PFSK-1 (cell line): ENCODE data around the gene TMEM42.

Experiments used
- FOXP2 ChIP-seq: optimal IDR thresholded peaks from 2 replicates; pipeline ENCODE3; 2011; ENCODE audit warnings: borderline replicate concordance, control low read depth, inconsistent platforms; ENCODE audit not compliant: insufficient read depth; ENCODE audit errors: extremely low read length, extremely low read depth
- POLR2AphosphoS5 ChIP-seq: IDR thresholded peaks from 2 replicates; pipeline ENCODE4 v1.6.1; 2012; ENCODE audit warnings: low read depth, mild to moderate bottlenecking, control low read depth, low read length, moderate library complexity
- REST ChIP-seq, 2 experiments: IDR thresholded peaks; 2 replicates each; pipeline versions ENCODE4 v1.6.1 to v1.8.0; 2011 to 2012; ENCODE audit warnings: low read depth in 2 of 2, low read length in 2 of 2, control low read depth in 1 of 2, inconsistent platforms in 1 of 2, mild to moderate bottlenecking in 1 of 2, moderate library complexity in 1 of 2; ENCODE audit not compliant: insufficient read depth in 1 of 2
- SIN3A ChIP-seq: IDR thresholded peaks from 2 replicates; pipeline ENCODE4 v1.6.1; 2012; ENCODE audit warnings: mild to moderate bottlenecking, low read length, moderate library complexity, borderline replicate concordance; ENCODE audit not compliant: insufficient read depth
- TAF1 ChIP-seq: IDR thresholded peaks from 2 replicates; pipeline ENCODE4 v1.6.1; 2012; ENCODE audit warnings: low read length, control low read depth, borderline replicate concordance; ENCODE audit not compliant: insufficient read depth

Gene TMEM42

GRCh38 chr3:44883213-44883955 is 21.7 kb downstream of the TMEM42 start:
- TF ChIP-seq TAF1 (no peak), SIN3A (no peak), FOXP2 (no peak), POLR2AphosphoS5 (no peak), REST (IDR thresholded peaks at IDR 0.05; ENCODE audit: insufficient read depth in 1 of 2, low read depth in 2 of 2, low read length in 2 of 2) (no peak)

- TF ChIP-seq REST (IDR thresholded peaks at IDR 0.05; ENCODE audit: insufficient read depth in 1 of 2, low read depth in 2 of 2, low read length in 2 of 2) (no peak), TAF1 (no peak), POLR2AphosphoS5 (no peak), SIN3A (no peak), FOXP2 (no peak)
Measured at GRCh38 chr3:44883999-44884431, 22.3 kb downstream of the TMEM42 start.

- no peak for TF ChIP-seq TAF1
- TF ChIP-seq SIN3A = no peak
- TF ChIP-seq REST (IDR thresholded peaks at IDR 0.05; ENCODE audit: insufficient read depth in 1 of 2, low read depth in 2 of 2, low read length in 2 of 2) = no peak
- TF ChIP-seq POLR2AphosphoS5 = no peak
- no peak for TF ChIP-seq FOXP2
Measured at GRCh38 chr3:44885618-44886017, 23.9 kb downstream of the TMEM42 start.

- TF ChIP-seq SIN3A (no peak), FOXP2 (no peak), TAF1 (no peak), POLR2AphosphoS5 (no peak), REST (IDR thresholded peaks at IDR 0.05; ENCODE audit: insufficient read depth in 1 of 2, low read depth in 2 of 2, low read length in 2 of 2) (no peak)
Measured at GRCh38 chr3:44886561-44886960, 24.8 kb downstream of the TMEM42 start.

GRCh38 chr3:44887101-44887500 is 25.4 kb downstream of the TMEM42 start:
- no peak for TF ChIP-seq SIN3A
